ENCODE results near the gene IMMP2L. TPM values are rescaled to one million over a fixed set of nuclear protein-coding genes. Genes with fewer than 3 reads are reported as not detected.

IMMP2L gene
- total and polyA plus RNA-seq, 2 of the 8 experiments (the other 6 are each of a cell fraction or from before 2014, with no cell fraction given) = 2.3 to 10.1 TPM

DNA sequence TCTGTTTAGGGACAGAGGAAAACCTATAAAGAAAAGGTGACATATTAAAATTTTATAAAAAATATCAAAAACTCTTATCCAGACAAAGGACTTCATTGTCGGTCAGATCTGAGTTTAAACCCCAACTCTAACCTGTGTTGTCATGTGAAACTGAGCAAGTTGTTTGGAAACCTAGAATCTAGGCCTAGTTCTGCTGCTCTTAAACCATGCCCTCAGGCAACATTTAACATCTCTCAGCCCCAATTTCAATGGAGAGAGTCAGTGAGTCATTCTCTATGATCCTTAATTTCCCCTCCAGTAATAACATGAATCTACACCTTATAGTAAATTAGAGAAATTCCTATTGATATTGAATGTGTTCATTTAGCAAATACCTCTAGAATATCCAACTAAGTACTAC is 192.3 kb downstream of the IMMP2L start:
- no peak for DNase-seq (ENCODE audit: low read depth in 1 of 2, low spot score in 2 of 2)
- CTCF ChIA-PET (ENCODE audit: partially characterized antibody) = no interaction called here
- Histone ChIP-seq H2AFZ (ENCODE audit: low read length) (no peak overlapping the region), H3K9me3 (ENCODE audit: insufficient read depth in 2 of 2, low read depth in 1 of 2, low read length in 1 of 2) (no peaks in the 10 kb centered on the region), H4K91ac (replicated peaks; ENCODE audit: insufficient read length, low read length) (no peak overlapping the region), H3K4ac (replicated peaks; ENCODE audit: insufficient read length, low read depth, low read length) (no peak overlapping the region), H4K20me1 (replicated peaks in 1 of 2; ENCODE audit: control insufficient read depth in 1 of 2, insufficient read depth in 2 of 2, low read length in 2 of 2) (no peaks in the 10 kb centered on the region), H3K4me2 (ENCODE audit: insufficient read depth in 1 of 2, low read depth in 2 of 2, low read length in 2 of 2) (no peak overlapping the region), H2BK12ac (ENCODE audit: low read depth, low read length) (no peak overlapping the region), H3K27me3 (replicated peaks in 1 of 4; ENCODE audit: control insufficient read depth in 3 of 4, extremely low read depth in 1 of 4, insufficient read depth in 3 of 4, low read length in 3 of 4) (no peaks in the 10 kb centered on the region), H3K9ac (replicated peaks in 1 of 4; ENCODE audit: extremely low read depth in 1 of 4, low read depth in 3 of 4, low read length in 3 of 4) (no peak overlapping the region), H3K4me1 (replicated peaks in 1 of 4; ENCODE audit: control insufficient read depth in 3 of 4, insufficient read depth in 4 of 4, low read length in 3 of 4) (no peaks in the 10 kb centered on the region), H3K23ac (ENCODE audit: insufficient read length) (no peak overlapping the region), H3K79me2 (ENCODE audit: control insufficient read depth in 1 of 2, insufficient read depth in 2 of 2, low read length in 2 of 2) (no peaks in the 10 kb centered on the region), H2BK20ac (ENCODE audit: low read length) (no peak overlapping the region), H3K18ac (ENCODE audit: extremely low read depth, low read length) (no peak overlapping the region), H4K5ac (ENCODE audit: insufficient read length, low read depth, low read length) (no peak overlapping the region), H3K56ac (replicated peaks; ENCODE audit: insufficient read length, low read depth, low read length) (no peak overlapping the region), H2BK120ac (replicated peaks; ENCODE audit: low read depth, low read length) (no peak overlapping the region), H3K36me3 (ENCODE audit: control insufficient read depth in 2 of 4, insufficient read depth in 4 of 4, low read length in 3 of 4) (no peaks in the 10 kb centered on the region), H2AK5ac (ENCODE audit: low read depth, low read length) (no peak overlapping the region), H3K23me2 (ENCODE audit: low read depth, low read length) (no peaks in the 10 kb centered on the region), H3K4me3 (ENCODE audit: extremely low read depth in 1 of 4, insufficient read depth in 2 of 4, low read depth in 3 of 4, low read length in 4 of 4) (no peak overlapping the region), H4K8ac (ENCODE audit: extremely low read depth, insufficient read depth, low read length) (no peak overlapping the region), H3K27ac (ENCODE audit: low read depth, low read length) (no peak overlapping the region), H2BK15ac (ENCODE audit: low read length) (no peak overlapping the region), H2BK5ac (ENCODE audit: low read depth, low read length) (no peak overlapping the region), H3K14ac (ENCODE audit: insufficient read length) (no peak overlapping the region), H3K79me1 (ENCODE audit: low read depth, low read length) (no peaks in the 10 kb centered on the region)
- POLR2A ChIA-PET (ENCODE audit: partially characterized antibody) = no interaction called here
- 86% methylated on average over 1 of the region's 1 CpG; no CpG with 5 or more reads in 1 of the 2 experiments for WGBS, 2 experiments (ENCODE audit: extremely low coverage in 1 of 2, insufficient coverage in 1 of 2, insufficient read length in 1 of 2, insufficient replicate concordance in 2 of 2, low coverage in 1 of 2, low lambda C conversion rate in 2 of 2, missing lambda C conversion rate in 1 of 2)
- FAIRE-seq = no peak
- TF ChIP-seq, protein P1, sequence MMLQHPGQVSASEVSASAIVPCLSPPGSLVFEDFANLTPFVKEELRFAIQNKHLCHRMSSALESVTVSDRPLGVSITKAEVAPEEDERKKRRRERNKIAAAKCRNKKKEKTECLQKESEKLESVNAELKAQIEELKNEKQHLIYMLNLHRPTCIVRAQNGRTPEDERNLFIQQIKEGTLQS (IDR thresholded peaks at IDR 0.05; ENCODE audit: insufficient read depth, low read depth, low read length) = no peak
- no peak for TF ChIP-seq POU5F1 (IDR thresholded peaks at IDR 0.05; ENCODE audit: low read depth, low read length)
- no peak for TF ChIP-seq RAD21 (IDR thresholded peaks at IDR 0.05 in 1 of 2, conservative IDR thresholded peaks at IDR 0.05 in 1 of 2; ENCODE audit: low read depth in 2 of 2, low read length in 2 of 2)
- TF ChIP-seq SRF (IDR thresholded peaks at IDR 0.05; ENCODE audit: low read depth, low read length) = no peak
- no peak for TF ChIP-seq RFX5 (IDR thresholded peaks at IDR 0.05; ENCODE audit: borderline replicate concordance, low read depth, low read length)
- no peak for TF ChIP-seq RBBP5 (IDR thresholded peaks at IDR 0.05; ENCODE audit: borderline replicate concordance, low read depth, low read length)
- no peak for TF ChIP-seq POLR2AphosphoS5 (IDR thresholded peaks at IDR 0.05; ENCODE audit: low read depth, low read length)
- TF ChIP-seq RXRA (IDR thresholded peaks at IDR 0.05; ENCODE audit: insufficient read depth, low read depth, low read length) = no peak
- no peak for TF ChIP-seq GABPA (IDR thresholded peaks at IDR 0.05; ENCODE audit: borderline replicate concordance, insufficient read depth, low read length)
- no peak for TF ChIP-seq TEAD4 (IDR thresholded peaks at IDR 0.05; ENCODE audit: low read depth, low read length)
- TF ChIP-seq, protein P2, sequence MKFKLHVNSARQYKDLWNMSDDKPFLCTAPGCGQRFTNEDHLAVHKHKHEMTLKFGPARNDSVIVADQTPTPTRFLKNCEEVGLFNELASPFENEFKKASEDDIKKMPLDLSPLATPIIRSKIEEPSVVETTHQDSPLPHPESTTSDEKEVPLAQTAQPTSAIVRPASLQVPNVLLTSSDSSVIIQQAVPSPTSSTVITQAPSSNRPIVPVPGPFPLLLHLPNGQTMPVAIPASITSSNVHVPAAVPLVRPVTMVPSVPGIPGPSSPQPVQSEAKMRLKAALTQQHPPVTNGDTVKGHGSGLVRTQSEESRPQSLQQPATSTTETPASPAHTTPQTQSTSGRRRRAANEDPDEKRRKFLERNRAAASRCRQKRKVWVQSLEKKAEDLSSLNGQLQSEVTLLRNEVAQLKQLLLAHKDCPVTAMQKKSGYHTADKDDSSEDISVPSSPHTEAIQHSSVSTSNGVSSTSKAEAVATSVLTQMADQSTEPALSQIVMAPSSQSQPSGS (IDR thresholded peaks at IDR 0.05; ENCODE audit: low read length) = no peak
- no peak for TF ChIP-seq KDM5A (IDR thresholded peaks at IDR 0.05; ENCODE audit: low read length)
- TF ChIP-seq TCF12 (IDR thresholded peaks at IDR 0.05; ENCODE audit: low read depth, low read length) = no peak

Measured in H1 (cell line).